BE2C (cell line): ENCODE results near the gene TBC1D7.

Experiments
- DNase-seq: peaks from one replicate; pipeline ENCODE4 v3.0.0-alpha.2; 2020
- H3K27me3 ChIP-seq: fragments of 250-450 bp; sonication (Bioruptor Pico); 2 replicates; pipeline ENCODE4 v1.5.1; 2020; ENCODE audit warnings: mild to moderate bottlenecking
- H3K36me3 ChIP-seq: fragments of 250-450 bp; sonication (Bioruptor Pico); 2 replicates; pipeline ENCODE4 v1.5.1; 2020; ENCODE audit warnings: mild to moderate bottlenecking
- H3K4me1 ChIP-seq: fragments of 250-450 bp; sonication (Bioruptor Pico); 2 replicates; pipeline ENCODE4 v1.5.1; 2020
- H3K4me3 ChIP-seq: 2 replicates; pipeline ENCODE4 v1.5.1; 2011; ENCODE audit warnings: low read depth, low read length
- H3K9me3 ChIP-seq: fragments of 250-450 bp; sonication (Bioruptor Pico); 2 replicates; pipeline ENCODE4 v1.5.1; 2020
- CTCF ChIP-seq: IDR thresholded peaks from 2 replicates; pipeline ENCODE4 v1.5.1; 2012; ENCODE audit warnings: mild to moderate bottlenecking, low read depth, low read length

The TBC1D7 gene

GRCh38 chr6:13302751-13303667 is 25.3 kb downstream of the TBC1D7 start:
- H3K36me3 ChIP-seq, result peaks cover 12% of the 10 kb centered on the region; the same call in 1 of the 2 replicates
- no peak overlapping the region for H3K4me3 ChIP-seq
- no peaks in the 10 kb centered on the region for H3K27me3 ChIP-seq
- no peak for DNase-seq
- no peaks in the 10 kb centered on the region for H3K9me3 ChIP-seq
- no peaks in the 10 kb centered on the region for H3K4me1 ChIP-seq
- TF ChIP-seq CTCF, result no peak

GRCh38 chr6:13302291-13302690 is 26.0 kb downstream of the TBC1D7 start:
- H3K9me3 ChIP-seq, result no peaks in the 10 kb centered on the region
- TF ChIP-seq CTCF, result no peak
- no peak for DNase-seq
- H3K4me1 ChIP-seq, result no peaks in the 10 kb centered on the region
- peaks cover 14% of the 10 kb centered on the region; the same call in 1 of the 2 replicates for H3K36me3 ChIP-seq
- H3K4me3 ChIP-seq, result no peak overlapping the region
- no peaks in the 10 kb centered on the region for H3K27me3 ChIP-seq

GRCh38 chr6:13300643-13301590 is 27.4 kb downstream of the TBC1D7 start:
- DNase-seq, result no peak
- no peak for TF ChIP-seq CTCF
- Histone ChIP-seq H3K9me3 (no peaks in the 10 kb centered on the region), H3K27me3 (no peaks in the 10 kb centered on the region), H3K36me3 (peaks cover 14% of the 10 kb centered on the region; the same call in 1 of the 2 replicates), H3K4me3 (no peak overlapping the region), H3K4me1 (no peaks in the 10 kb centered on the region)

GRCh38 chr6:13299918-13300317 is 28.4 kb downstream of the TBC1D7 start:
- H3K27me3 ChIP-seq, result no peaks in the 10 kb centered on the region
- peaks cover 14% of the 10 kb centered on the region; the same call in 1 of the 2 replicates for H3K36me3 ChIP-seq
- H3K9me3 ChIP-seq, result no peaks in the 10 kb centered on the region
- TF ChIP-seq CTCF, result no peak
- DNase-seq, result no peak
- H3K4me1 ChIP-seq, result no peaks in the 10 kb centered on the region
- H3K4me3 ChIP-seq, result no peak overlapping the region

- TF ChIP-seq CTCF, result no peak
- Histone ChIP-seq H3K36me3 (peaks cover 11% of the 10 kb centered on the region; the same call in 1 of the 2 replicates), H3K9me3 (no peaks in the 10 kb centered on the region), H3K27me3 (no peaks in the 10 kb centered on the region), H3K4me1 (no peaks in the 10 kb centered on the region), H3K4me3 (no peak overlapping the region)
- no peak for DNase-seq
Observed at GRCh38 chr6:13299403-13299821, 28.9 kb downstream of the TBC1D7 start.
